NCI-H1436 (cell line): ENCODE results near the gene RNF144B.

Experiments used
- DNase-seq: peaks from one replicate; lab custom pipeline; 2025; lab: John Stamatoyannopoulos, UW

Gene RNF144B

DNA sequence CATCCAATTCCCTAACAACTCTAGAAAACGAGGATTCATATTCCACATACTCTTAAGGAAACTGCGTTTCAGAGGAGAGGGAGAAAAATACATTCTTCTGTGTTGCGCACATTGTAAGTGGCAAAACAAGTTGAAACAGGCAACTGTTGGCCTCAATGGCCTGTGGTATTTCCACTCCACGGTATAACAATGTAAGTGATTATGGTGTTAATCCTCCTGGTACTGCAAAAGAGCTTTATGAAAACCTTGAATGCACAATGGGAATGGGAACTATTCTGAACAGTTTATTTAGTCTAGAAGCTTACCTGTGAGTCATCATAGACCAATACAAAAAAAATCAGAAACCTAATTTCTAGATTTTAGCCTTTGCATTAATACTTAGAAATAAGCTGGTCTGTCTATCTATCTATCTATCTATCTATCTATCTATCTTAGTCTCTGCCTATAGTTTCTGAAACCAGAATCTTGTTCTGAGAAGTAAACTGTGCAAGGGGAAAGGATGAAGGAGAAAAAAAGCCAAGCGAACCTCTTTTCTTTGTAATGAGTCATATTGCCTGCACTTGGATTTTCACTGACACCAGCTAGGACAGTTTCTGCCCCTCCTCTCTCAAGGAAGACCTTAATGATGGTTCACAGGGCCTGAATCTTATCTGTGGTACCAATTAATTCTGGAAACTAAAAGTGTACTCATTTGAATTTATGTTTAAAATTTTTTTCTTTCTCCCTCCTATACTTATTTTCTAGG lies 101.5 kb downstream of the RNF144B start:
- DNase-seq, result no peak

- no peak for DNase-seq
These were observed 102.2 kb downstream of the RNF144B start for GRCh38 chr6:18489335-18489734.

DNA sequence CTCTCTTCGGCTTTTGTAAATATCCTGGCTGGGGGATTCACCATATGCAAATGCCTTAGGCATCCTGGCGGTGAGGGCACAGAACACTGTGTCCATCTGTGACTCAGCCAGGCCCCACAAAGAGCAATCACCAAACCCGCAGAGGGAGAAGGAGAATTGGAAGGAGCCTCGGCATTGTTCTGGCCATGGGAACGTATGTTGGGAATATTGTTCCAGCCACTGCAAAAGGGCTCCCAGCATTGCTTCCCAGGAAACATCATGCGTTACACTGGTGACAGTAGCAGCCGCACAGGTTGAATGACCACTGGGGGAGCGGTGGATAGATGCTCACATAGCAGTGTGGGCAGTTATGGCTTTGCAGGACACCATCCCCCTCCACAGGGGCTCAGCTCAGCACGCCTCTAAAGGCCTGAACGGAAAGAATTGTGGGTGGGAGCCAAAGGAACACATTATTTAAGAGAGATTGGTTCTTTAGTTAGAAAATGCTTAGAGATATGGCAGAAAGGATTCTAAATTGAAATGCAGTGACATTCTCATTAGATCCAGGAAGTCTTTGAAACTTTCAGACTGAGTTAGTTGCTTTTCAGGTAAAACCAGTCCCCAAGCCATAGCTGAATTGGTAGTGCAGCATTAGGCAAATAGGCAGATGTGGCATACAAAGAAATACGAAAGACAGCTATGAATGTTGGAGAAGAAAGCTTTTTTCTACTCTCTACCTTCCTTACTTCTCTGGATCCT lies 104.3 kb downstream of the RNF144B start:
- no peak for DNase-seq

- no peak for DNase-seq
These were observed 105.8 kb downstream of the RNF144B start for GRCh38 chr6:18492972-18493371.

DNA sequence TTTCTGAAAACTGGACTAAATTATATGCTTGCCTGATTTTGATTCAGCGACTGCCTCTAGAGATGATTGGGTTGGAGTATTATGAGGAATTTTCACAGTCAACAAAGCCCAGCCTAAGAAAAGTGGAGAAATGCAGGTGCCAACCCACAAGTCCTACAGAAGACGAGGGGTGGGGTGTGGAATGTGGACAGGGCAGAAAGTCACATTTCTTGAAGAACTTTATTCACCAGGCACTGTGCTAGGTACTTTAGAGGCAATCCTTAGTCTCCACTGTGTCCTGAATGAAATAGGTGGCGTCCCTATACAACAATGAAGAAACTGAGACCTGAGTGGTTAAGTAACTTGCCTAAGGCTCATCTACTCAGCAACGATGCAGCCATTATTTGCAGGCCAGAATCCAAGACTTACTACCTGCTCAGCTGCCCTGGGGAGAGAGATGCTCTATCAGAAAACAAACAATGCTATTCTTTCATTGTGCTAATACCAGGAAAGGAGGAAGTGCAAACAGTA lies 106.3 kb downstream of the RNF144B start:
- no peak for DNase-seq

- no peak for DNase-seq
These were observed 106.8 kb downstream of the RNF144B start for GRCh38 chr6:18493925-18494324.

GRCh38 chr6:18495236-18495635 lies 108.1 kb downstream of the RNF144B start:
- DNase-seq, result no peak

- no peak for DNase-seq
These were observed 109.3 kb downstream of the RNF144B start for GRCh38 chr6:18496462-18496861.

DNA sequence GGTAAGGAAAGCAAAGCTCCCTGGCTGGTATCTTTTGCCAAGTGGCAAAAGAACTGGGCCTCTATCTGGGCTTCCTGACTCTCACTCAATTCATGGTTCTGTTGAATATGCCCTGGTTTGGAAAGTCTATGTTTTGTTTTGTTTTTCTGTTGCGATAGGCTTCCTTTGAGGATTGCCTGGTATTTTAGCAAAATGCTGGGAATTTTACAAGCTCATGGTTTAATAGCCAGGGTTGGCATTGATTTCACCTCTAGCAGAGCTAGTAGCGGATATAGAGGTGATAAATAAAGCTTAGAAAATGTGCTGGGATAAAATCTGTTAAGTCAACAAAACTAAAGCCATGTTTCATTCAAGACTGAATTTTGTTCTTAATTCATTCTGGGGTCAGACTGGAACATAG lies 109.9 kb downstream of the RNF144B start:
- no peak for DNase-seq

- DNase-seq, result no peak
These were observed 111.3 kb downstream of the RNF144B start for GRCh38 chr6:18498408-18498807.

- no peak for DNase-seq
These were observed 113.9 kb downstream of the RNF144B start for GRCh38 chr6:18500921-18501662.

DNA sequence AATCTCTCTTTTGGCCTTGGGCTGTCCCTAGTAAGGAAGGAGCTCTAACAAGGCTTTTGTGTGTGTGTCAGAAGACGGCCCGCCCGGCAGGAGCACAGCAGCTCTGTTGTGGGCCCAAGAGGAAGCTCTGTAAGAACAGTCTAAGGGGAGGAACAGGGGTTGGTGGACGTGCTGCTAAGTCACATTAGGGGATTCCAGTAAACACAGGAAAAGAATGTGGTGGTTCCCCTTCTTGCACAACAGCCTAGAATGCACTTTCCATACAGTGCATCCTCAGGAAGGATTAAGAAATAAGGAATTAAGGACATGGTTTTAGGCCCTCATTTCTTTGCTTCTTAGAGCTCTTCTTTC lies 114.5 kb downstream of the RNF144B start:
- no peak for DNase-seq

DNA sequence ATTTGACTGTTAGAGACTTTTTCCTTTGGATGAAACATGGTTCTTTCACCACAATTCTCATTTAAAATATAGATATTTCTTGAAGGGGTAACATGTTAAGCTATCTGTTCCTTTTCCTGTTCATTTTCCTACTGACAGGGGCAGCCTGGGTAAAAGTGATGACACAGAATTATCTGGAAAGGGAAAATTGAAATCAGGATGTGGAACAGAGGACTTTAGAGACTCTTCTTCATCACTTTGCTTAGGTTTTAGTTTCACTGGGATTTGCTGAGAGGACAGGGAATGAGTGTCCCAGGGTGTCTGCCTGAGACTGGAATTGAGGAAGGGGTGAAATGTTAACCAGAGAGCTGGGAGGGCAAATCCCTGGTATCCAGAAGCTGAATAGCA lies 116.0 kb downstream of the RNF144B start:
- DNase-seq, result no peak

DNA sequence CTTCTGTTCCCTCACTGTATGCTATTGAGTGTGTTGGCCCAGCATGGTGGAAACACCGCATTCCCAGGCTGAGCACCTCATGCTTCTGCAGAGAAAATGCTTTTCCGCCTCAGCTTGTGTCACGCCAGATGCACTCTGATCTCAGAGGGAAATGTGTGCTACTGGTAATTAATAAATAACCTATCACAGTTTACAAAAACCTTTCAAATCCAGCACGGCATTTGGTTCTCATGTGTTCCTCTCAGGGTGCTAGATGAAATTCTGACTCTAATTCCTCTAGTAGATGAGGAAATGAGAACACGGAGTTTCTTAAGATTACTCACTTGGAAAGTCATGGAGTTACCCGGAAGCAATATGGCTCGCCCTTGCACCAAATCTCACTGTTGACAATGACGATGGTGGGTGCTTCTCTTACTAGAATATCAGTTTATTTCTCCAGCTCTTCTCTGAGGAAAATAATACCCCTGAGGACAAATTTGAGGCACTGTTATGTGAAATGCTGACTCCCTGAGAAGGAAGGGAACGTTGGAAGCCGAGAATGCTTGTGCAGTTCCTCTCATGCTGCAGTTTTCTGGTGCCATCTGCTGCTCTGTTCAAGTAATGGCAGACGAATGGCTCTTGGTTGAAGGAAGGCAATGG lies 116.6 kb downstream of the RNF144B start:
- peak; percentile 64 for DNase-seq

- no peak for DNase-seq
These were observed 117.1 kb downstream of the RNF144B start for GRCh38 chr6:18504232-18504596.

DNA sequence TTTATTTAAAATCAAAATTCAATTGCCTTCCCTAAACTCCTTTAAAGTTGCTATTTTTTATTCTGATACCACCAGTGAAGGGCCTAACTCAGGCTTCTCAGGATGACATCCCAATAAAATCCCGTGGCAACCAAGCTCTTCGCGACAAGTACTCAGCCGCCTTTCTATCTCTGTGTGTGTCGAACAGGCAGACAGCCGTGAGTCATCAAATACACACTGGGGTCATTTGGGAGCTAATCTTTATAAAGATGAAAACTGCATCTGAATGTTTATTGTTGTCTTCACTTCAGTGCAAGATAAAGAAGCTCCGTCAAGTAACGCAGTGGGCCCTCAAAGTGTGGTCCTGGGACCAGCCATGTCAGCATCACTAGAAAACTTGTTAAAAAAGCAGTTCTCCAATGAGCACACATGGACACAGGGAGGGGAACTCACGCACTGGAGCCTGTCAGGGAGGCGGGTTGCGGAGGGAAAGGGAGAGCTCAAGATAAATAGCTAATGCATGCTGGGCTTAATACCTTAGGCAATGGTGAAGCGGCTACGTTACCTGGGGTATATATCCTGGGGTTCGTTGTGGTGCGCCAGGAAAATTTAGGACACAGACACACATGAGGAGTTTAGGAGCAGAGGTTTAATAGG lies 119.3 kb downstream of the RNF144B start:
- peak; percentile 42 for DNase-seq

DNA sequence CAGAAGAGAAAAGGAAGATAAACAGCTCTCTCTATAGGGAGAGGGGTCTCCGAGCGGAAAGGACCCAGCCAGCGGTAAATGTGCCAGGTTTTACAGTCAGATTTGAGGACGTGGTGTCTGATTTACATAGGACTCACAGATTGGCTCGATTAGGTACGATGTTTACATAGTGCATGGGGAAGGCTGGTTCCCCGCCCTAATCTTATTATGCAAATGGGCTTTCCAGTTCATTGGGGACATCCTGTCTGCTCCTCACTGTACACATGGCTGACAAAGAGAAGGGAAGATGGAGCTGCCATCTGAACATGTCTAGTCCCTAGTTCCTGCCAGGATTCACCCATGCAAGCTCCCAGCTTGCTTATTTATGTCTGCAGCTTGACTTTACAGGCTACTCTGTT lies 119.9 kb downstream of the RNF144B start:
- peak; percentile 67 for DNase-seq

GRCh38 chr6:18507561-18507960 lies 120.4 kb downstream of the RNF144B start:
- DNase-seq, result no peak

DNA sequence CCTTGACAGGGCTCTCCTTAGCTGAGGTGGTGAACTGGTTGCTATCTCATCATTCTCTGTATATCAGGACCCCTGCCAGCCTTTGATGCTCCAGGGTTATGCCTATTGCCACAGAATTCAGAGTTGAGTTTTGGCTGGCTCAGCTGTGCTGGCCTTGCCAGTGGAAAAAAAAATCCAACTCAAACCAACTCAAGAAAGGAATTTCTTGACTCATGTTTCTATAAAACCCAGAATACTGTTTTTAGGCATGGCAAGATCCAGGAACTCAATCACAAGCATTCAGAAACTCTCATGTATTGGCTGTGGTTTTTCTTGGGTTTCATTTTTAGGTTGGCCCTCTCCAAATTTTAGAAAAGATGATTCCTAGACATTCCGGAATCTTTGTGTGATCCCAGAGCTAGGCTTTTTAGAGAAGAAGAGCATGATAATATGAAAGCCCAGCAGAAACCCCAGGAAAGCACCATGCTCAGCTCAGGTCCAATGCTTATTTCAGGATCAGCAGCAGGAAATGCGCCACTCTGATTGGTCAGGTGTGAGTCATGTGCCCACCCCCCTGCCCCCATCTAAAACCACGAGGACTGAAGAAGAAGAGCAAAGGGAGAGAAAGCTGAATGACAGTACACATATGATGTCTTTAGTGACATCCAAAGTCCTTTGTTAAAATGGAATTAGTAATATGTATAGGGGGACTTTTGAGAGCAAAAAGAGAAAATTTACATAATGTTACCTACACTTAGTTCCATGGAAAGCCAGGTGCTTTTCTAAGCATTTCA lies 122.9 kb downstream of the RNF144B start:
- DNase-seq, result no peak

DNA sequence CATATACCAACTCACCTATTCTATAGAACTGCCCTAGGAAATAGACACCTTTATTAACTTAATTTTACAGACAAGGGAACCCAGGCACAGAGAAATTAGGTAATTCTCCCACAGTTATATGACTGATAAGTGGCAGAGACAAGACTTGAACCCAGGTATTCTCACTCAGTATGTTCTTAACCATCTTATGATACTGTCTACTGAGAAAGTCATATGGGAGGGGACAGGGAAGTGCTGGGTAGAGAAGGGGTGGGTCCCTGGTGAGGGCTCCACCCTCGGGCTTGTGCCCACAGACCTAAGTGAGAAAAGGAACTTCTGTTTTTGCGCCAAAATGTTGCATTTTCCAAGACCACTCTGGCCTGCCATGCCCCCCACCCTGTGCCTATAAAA lies 123.5 kb downstream of the RNF144B start:
- DNase-seq, result no peak

- DNase-seq, result no peak
These were observed 124.1 kb downstream of the RNF144B start for GRCh38 chr6:18511211-18511610.
